Measurements from ENCODE around the gene SUSD4. TPM values are rescaled to one million over a fixed set of nuclear protein-coding genes. Genes with fewer than 3 reads are reported as not detected.

Gene SUSD4
- total and polyA plus RNA-seq, 2 experiments from 2014 or later = 5.6 to 8.3 TPM

DNA sequence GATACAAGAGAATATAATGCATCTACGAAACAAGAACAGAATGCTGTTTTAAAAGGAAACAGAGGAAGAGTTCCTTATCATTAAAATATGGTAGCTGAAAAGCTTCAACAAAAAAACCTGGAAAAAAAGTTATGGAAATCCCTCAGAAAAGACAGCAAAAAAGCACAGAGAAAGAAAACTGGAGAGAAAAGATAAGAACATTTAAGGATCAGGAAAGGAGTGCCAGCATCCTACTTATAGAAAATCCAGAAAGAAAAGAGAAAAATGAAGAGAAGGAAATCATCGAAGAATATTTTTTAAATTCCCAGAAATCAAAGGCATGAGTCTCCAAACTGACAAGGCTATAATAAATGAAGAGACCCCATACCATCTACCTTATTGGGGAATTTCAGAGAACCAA lies 29.8 kb downstream of the SUSD4 start:
- H3K27me3 ChIP-seq = peaks cover 4% of the 10 kb centered on the region
- no peak for DNase-seq (ENCODE audit: low spot score)

DNA sequence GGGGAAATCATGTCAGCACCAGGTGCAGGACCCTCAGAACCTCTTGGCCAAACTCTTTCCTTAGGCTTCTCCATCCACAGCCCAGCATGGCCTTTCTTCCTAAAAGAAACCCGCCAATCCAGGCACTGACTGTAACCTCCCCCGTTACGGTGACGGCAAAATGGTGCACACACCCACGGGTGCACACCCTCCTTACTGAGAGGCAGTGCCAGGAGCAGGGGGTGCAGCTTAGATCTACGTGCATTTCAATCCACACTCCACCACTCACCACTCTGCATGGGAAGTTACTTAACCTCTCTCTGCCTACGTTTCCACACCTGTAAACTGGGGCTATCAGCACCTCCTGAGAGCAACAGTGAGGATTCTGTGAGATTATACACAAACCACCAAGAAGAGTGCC lies 31.0 kb downstream of the SUSD4 start:
- 92% methylated on average over 7 of the region's 7 CpGs for WGBS (ENCODE audit: low lambda C conversion rate, missing lambda C conversion rate)
- no peak overlapping the region for H2AFZ ChIP-seq
- no peaks in the 10 kb centered on the region for H3K79me2 ChIP-seq
- H3K4me3 ChIP-seq = no peak overlapping the region
- H3K4me1 ChIP-seq (ENCODE audit: insufficient read depth) = no peaks in the 10 kb centered on the region
- no peak overlapping the region for H3K27ac ChIP-seq
- no peak for DNase-seq (ENCODE audit: low spot score)
- no peaks in the 10 kb centered on the region for H4K20me1 ChIP-seq (ENCODE audit: insufficient read depth, poor library complexity, severe bottlenecking)
- peaks cover 4% of the 10 kb centered on the region for H3K27me3 ChIP-seq
- TF ChIP-seq EZH2 (IDR thresholded peaks at IDR 0.05; ENCODE audit: borderline replicate concordance) = no peak
- TF ChIP-seq, protein P1, sequence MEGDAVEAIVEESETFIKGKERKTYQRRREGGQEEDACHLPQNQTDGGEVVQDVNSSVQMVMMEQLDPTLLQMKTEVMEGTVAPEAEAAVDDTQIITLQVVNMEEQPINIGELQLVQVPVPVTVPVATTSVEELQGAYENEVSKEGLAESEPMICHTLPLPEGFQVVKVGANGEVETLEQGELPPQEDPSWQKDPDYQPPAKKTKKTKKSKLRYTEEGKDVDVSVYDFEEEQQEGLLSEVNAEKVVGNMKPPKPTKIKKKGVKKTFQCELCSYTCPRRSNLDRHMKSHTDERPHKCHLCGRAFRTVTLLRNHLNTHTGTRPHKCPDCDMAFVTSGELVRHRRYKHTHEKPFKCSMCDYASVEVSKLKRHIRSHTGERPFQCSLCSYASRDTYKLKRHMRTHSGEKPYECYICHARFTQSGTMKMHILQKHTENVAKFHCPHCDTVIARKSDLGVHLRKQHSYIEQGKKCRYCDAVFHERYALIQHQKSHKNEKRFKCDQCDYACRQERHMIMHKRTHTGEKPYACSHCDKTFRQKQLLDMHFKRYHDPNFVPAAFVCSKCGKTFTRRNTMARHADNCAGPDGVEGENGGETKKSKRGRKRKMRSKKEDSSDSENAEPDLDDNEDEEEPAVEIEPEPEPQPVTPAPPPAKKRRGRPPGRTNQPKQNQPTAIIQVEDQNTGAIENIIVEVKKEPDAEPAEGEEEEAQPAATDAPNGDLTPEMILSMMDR (IDR thresholded peaks at IDR 0.05; ENCODE audit: poor library complexity) = no peak
- no peak for TF ChIP-seq EZH2phosphoT487 (IDR thresholded peaks at IDR 0.05; ENCODE audit: low read depth, severe bottlenecking, unreplicated experiment)
- H3K4me2 ChIP-seq = no peak overlapping the region
- no peaks in the 10 kb centered on the region for H3K36me3 ChIP-seq (replicated peaks; ENCODE audit: insufficient read depth, low read depth)
- H3K9me3 ChIP-seq (ENCODE audit: low read depth) = no peaks in the 10 kb centered on the region
- no peaks in the 10 kb centered on the region for H3K9me2 ChIP-seq (replicated peaks; ENCODE audit: insufficient read depth)

More for the DNA sequence above, 29.8 kb downstream of the SUSD4 start:
- no peak overlapping the region for H3K4me2 ChIP-seq
- H3K9me2 ChIP-seq (replicated peaks; ENCODE audit: insufficient read depth) = no peaks in the 10 kb centered on the region
- no peak overlapping the region for H3K4me3 ChIP-seq
- 96% methylated on average over 2 of the region's 2 CpGs for WGBS (ENCODE audit: low lambda C conversion rate, missing lambda C conversion rate)
- no peaks in the 10 kb centered on the region for H3K4me1 ChIP-seq (ENCODE audit: insufficient read depth)
- H3K9me3 ChIP-seq (ENCODE audit: low read depth) = no peaks in the 10 kb centered on the region
- no peaks in the 10 kb centered on the region for H3K79me2 ChIP-seq
- no peak overlapping the region for H2AFZ ChIP-seq
- H4K20me1 ChIP-seq (ENCODE audit: insufficient read depth, poor library complexity, severe bottlenecking) = no peaks in the 10 kb centered on the region
- H3K27ac ChIP-seq = no peak overlapping the region
- H3K36me3 ChIP-seq (replicated peaks; ENCODE audit: insufficient read depth, low read depth) = no peaks in the 10 kb centered on the region
- no peak for TF ChIP-seq EZH2phosphoT487 (IDR thresholded peaks at IDR 0.05; ENCODE audit: low read depth, severe bottlenecking, unreplicated experiment)
- TF ChIP-seq, protein P1 (IDR thresholded peaks at IDR 0.05; ENCODE audit: poor library complexity) = no peak
- no peak for TF ChIP-seq EZH2 (IDR thresholded peaks at IDR 0.05; ENCODE audit: borderline replicate concordance)

DNA sequence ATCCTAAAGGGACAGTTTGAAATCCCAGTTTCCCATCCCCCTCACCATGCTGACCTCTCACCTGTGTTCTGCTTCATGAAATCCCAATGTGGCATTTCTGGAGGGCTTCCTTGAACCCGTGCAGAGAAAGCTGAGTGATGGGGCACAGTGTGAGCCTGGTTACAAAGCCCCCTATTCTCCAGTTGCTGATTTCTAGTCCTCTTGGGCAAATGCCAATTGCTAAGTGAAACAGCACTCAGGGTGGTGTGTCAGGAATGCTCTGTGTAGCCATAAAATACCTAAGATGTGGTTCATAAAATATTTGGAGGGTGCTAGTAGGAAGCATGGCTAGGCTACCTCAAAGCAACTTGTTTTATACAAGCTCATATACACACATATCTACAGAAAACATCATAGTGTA lies 32.0 kb downstream of the SUSD4 start:
- no peaks in the 10 kb centered on the region for H3K4me1 ChIP-seq (ENCODE audit: insufficient read depth)
- no peak overlapping the region for H3K4me2 ChIP-seq
- no peak overlapping the region for H3K4me3 ChIP-seq
- DNase-seq (ENCODE audit: low spot score) = no peak
- no peak overlapping the region for H3K27ac ChIP-seq
- TF ChIP-seq EZH2 (IDR thresholded peaks at IDR 0.05; ENCODE audit: borderline replicate concordance) (no peak), EZH2phosphoT487 (IDR thresholded peaks at IDR 0.05; ENCODE audit: low read depth, severe bottlenecking, unreplicated experiment) (no peak)
- TF ChIP-seq, protein P1 (IDR thresholded peaks at IDR 0.05; ENCODE audit: poor library complexity) = no peak
- H3K9me2 ChIP-seq (replicated peaks; ENCODE audit: insufficient read depth) = no peaks in the 10 kb centered on the region
- no peaks in the 10 kb centered on the region for H4K20me1 ChIP-seq (ENCODE audit: insufficient read depth, poor library complexity, severe bottlenecking)
- H2AFZ ChIP-seq = no peak overlapping the region
- H3K27me3 ChIP-seq = peaks cover 4% of the 10 kb centered on the region
- H3K9me3 ChIP-seq (ENCODE audit: low read depth) = no peaks in the 10 kb centered on the region
- H3K79me2 ChIP-seq = no peaks in the 10 kb centered on the region
- H3K36me3 ChIP-seq (replicated peaks; ENCODE audit: insufficient read depth, low read depth) = no peaks in the 10 kb centered on the region
- 61% methylated on average over 1 of the region's 1 CpG for WGBS (ENCODE audit: low lambda C conversion rate, missing lambda C conversion rate)

DNA sequence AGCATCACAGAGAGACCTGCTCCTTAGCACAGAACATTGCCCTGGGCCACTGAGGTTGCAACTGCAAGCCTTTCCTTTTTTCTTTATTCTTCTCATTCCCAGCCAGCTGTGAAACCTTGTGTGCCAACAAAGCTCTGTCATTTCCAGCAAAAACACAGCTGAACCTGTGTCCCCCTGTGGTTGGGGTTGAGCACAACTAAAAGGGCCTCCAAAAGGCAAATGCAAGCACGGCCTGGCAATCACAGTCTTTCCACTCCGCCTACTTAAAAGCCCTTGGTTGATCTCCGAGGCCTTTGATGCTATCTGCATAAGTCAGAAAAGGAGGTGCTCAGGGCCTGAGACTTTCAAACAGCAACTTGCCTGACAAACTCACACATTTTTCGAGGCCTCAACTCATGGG lies 32.7 kb downstream of the SUSD4 start:
- H2AFZ ChIP-seq = no peak overlapping the region
- H3K4me3 ChIP-seq = no peak overlapping the region
- DNase-seq (ENCODE audit: low spot score) = no peak
- WGBS (ENCODE audit: low lambda C conversion rate, missing lambda C conversion rate) = 62% methylated on average over 4 of the region's 4 CpGs
- TF ChIP-seq, protein P1 (IDR thresholded peaks at IDR 0.05; ENCODE audit: poor library complexity) = no peak
- TF ChIP-seq EZH2phosphoT487 (IDR thresholded peaks at IDR 0.05; ENCODE audit: low read depth, severe bottlenecking, unreplicated experiment) (no peak), EZH2 (IDR thresholded peaks at IDR 0.05; ENCODE audit: borderline replicate concordance) (no peak)
- no peaks in the 10 kb centered on the region for H3K4me1 ChIP-seq (ENCODE audit: insufficient read depth)
- no peak overlapping the region for H3K4me2 ChIP-seq
- H3K9me3 ChIP-seq (ENCODE audit: low read depth) = no peaks in the 10 kb centered on the region
- no peaks in the 10 kb centered on the region for H3K9me2 ChIP-seq (replicated peaks; ENCODE audit: insufficient read depth)
- H3K79me2 ChIP-seq = no peaks in the 10 kb centered on the region
- H3K27ac ChIP-seq = no peak overlapping the region
- peaks cover 4% of the 10 kb centered on the region for H3K27me3 ChIP-seq
- H3K36me3 ChIP-seq (replicated peaks; ENCODE audit: insufficient read depth, low read depth) = no peaks in the 10 kb centered on the region
- H4K20me1 ChIP-seq (ENCODE audit: insufficient read depth, poor library complexity, severe bottlenecking) = no peaks in the 10 kb centered on the region

Data from hepatocyte (in vitro differentiated cells).